Neural crest cell (in vitro differentiated cells): ENCODE measurements around the gene GRP. TPM values are rescaled to one million over a fixed set of nuclear protein-coding genes. Genes with fewer than 3 reads are reported as not detected.

ENCODE experiments used
- DNase-seq: peaks from one replicate; pipeline ENCODE4 v3.0.0; 2021; ENCODE audit warnings: low read depth, mixed read lengths, low spot score
- H3K27ac Mint-ChIP-seq: one replicate; pipeline ENCODE4 v1.8.0; 2021; ENCODE audit warnings: mild to moderate bottlenecking, mixed read lengths; ENCODE audit not compliant: unreplicated experiment
- H3K27me3 Mint-ChIP-seq: 2 replicates; pipeline ENCODE4 v1.8.0; 2021; ENCODE audit warnings: low read depth, mild to moderate bottlenecking, mixed read lengths
- H3K36me3 Mint-ChIP-seq: 2 replicates; pipeline ENCODE4 v1.8.0; 2021; ENCODE audit warnings: low read depth, mild to moderate bottlenecking, mixed read lengths
- H3K4me1 Mint-ChIP-seq: 2 replicates; pipeline ENCODE4 v1.8.0; 2021; ENCODE audit warnings: mixed read lengths
- H3K4me3 Mint-ChIP-seq: one replicate; pipeline ENCODE4 v1.8.0; 2021; ENCODE audit warnings: mild to moderate bottlenecking, mixed read lengths
- H3K9me3 Mint-ChIP-seq: 2 replicates; pipeline ENCODE4 v1.8.0; 2021; ENCODE audit warnings: mixed read lengths
- CTCF ChIP-seq: fragments of 200-600 bp; sonication (generic); conservative IDR thresholded peaks from 2 replicates; pipeline ENCODE4 v1.5.0; 2021; ENCODE audit warnings: antibody characterized with exemption, mild to moderate bottlenecking
- total RNA-seq: library from RNA; stranded (reverse); gene quantifications from 2 replicates; pipeline ENCODE4 v1.2.1, GENCODE V29; 2021

GRP gene
- total RNA-seq, 1 donor from 2014 or later: not detected

- no peak overlapping the region for H3K27ac Mint-ChIP-seq
- no peak for TF ChIP-seq CTCF
- peaks cover 98% of the 10 kb centered on the region for H3K27me3 Mint-ChIP-seq
- H3K36me3 Mint-ChIP-seq: no peaks in the 10 kb centered on the region
- no peaks in the 10 kb centered on the region for H3K9me3 Mint-ChIP-seq
- DNase-seq: no peak
- peaks cover 21% of the 10 kb centered on the region for H3K4me1 Mint-ChIP-seq
- no peak overlapping the region for H3K4me3 Mint-ChIP-seq
Observed at GRCh38 chr18:59266459-59266858, 46.5 kb downstream of the GRP start.

GRCh38 chr18:59266886-59267502 lies 47.0 kb downstream of the GRP start:
- peaks cover 98% of the 10 kb centered on the region for H3K27me3 Mint-ChIP-seq
- H3K4me1 Mint-ChIP-seq: peaks cover 21% of the 10 kb centered on the region

DNA sequence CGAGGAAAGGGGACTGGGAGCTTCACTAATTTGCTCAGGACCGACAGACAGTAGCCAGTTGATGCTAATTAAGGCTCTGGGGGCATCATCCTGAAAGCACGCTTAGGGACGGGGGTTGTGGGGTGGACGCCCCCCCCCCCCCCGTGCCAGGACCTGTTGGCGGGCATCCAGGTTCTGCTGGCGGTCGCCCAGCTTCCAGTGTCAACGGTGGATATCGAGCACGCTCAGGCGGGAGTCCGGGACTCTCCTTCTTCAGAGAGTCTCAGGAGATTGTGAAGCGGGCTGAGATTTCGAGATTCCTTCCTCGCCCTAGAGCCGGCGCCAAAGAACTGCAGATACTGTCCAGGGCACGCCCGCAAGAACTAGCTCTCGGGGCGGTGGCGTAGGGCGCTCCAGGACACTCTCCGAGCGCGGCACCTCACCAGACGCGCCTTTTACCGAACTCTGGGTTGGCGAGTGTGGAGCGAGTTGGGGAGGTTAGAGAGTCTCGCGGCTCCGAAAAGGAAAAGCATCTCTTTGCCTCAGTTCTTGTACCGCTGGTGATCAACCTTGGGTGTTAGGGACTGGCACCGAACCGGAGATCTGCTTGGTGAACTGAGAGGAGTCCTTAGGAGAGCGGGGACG lies 47.7 kb downstream of the GRP start:
- Mint-ChIP-seq H3K27me3 (peaks cover 96% of the 10 kb centered on the region), H3K4me3 (peak overlapping the region; percentile 68), H3K27ac (no peak overlapping the region), H3K36me3 (no peaks in the 10 kb centered on the region), H3K4me1 (peaks cover 21% of the 10 kb centered on the region), H3K9me3 (no peaks in the 10 kb centered on the region)
- TF ChIP-seq CTCF: no peak
- DNase-seq: no peak

More at GRCh38 chr18:59266886-59267502, 47.0 kb downstream of the GRP start:
- no peak overlapping the region for H3K27ac Mint-ChIP-seq
- DNase-seq: no peak
- H3K4me3 Mint-ChIP-seq: peak overlapping the region; percentile 45
- no peaks in the 10 kb centered on the region for H3K36me3 Mint-ChIP-seq
- TF ChIP-seq CTCF: no peak
- no peaks in the 10 kb centered on the region for H3K9me3 Mint-ChIP-seq

DNA sequence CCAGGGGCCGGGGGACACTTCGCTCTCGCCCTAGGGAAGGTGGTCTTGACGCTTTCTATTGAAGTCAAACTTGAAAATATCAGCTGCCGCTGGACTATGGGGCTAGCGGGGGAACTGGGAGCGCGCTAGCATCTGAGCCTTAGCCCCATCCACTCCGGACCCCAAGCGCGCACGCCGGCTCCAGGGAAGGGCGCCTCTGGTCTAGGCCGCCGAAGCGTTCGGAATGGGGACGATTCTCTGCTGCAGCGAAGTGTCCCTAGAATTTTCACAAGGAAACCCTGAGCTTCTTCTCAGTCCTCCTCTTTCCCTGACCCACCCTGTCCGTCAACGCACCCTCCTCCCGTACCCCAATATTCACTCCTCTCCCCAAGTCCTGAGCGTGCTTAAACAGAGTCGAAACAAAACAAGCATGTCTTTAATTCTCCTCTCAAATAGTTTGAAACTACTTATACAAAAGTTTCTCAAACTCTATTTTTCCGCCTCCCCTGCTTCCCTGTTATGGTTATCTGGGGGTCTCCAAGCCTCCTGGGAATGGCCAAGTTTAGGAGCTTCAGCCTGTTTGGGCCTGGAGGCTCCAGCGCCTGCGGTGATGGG lies 48.3 kb downstream of the GRP start:
- no peaks in the 10 kb centered on the region for H3K36me3 Mint-ChIP-seq
- H3K9me3 Mint-ChIP-seq: no peaks in the 10 kb centered on the region
- DNase-seq: no peak
- no peak for TF ChIP-seq CTCF
- peaks cover 90% of the 10 kb centered on the region for H3K27me3 Mint-ChIP-seq
- H3K4me1 Mint-ChIP-seq: peaks cover 21% of the 10 kb centered on the region
- peak overlapping the region; percentile 68 for H3K4me3 Mint-ChIP-seq
- H3K27ac Mint-ChIP-seq: no peak overlapping the region

DNA sequence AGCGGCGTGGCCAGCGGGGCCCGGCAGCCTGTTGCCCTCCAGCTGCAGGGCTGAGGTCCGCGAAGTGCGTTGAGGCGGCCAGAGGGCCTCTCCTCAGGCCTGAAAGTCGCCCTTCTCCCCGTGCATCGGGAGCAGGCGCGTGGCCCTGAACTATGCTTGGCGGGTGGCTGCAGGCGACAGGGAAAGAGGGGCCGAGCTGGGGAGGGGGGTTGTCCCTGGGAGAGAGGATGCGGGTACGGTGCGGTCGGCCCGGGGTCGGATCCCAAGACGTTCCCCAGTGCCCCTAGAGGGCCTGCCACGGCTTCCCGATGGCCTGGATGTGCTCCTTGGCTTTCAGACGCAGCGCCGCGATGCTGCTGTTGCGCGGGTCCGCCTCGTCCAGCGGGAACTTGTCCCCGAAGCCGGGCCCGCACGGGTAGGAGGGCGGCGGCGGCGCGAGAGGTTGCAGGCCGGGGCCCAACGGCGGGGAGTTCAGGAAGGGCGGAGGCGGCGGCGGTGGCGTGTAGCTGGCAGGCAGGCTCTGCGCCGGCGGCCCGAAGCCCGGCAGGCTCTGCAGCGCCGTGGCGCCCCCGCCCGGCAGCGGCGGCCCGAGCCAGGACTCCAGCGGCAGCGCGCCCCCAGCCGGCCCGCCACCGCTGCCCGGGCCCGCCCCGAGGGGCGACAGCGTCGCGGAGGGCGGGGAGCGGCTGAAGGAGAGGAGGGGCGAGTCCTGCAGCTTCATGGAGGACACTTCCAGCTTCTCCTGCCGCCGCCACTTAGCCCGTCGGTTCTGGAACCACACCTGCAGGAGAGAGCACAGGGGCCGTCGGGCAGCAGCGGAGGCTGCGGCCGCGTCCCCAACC lies 49.0 kb downstream of the GRP start:
- TF ChIP-seq CTCF: peak; percentile 43
- H3K4me1 Mint-ChIP-seq: peaks cover 17% of the 10 kb centered on the region
- DNase-seq: peak; percentile 65
- H3K27ac Mint-ChIP-seq: no peak overlapping the region
- peak overlapping the region; percentile 74 for H3K4me3 Mint-ChIP-seq
- peaks cover 90% of the 10 kb centered on the region for H3K27me3 Mint-ChIP-seq
- H3K36me3 Mint-ChIP-seq: no peaks in the 10 kb centered on the region
- H3K9me3 Mint-ChIP-seq: no peaks in the 10 kb centered on the region
